CD1c-positive myeloid dendritic cell (primary cell): ENCODE data around the gene AKAP9.
"Not testable (repeated sequence)": the region's sequence is repeated elsewhere in the genome, so short reads cannot be mapped to it uniquely, and the experiment has no call there.

Experiments used
- DNase-seq: peaks from one replicate; pipeline ENCODE4 v3.0.0-alpha.2; 2016; ENCODE audit errors: extremely low spot score

The AKAP9 gene

GRCh38 chr7:91945476-91945875, 4.8 kb downstream of the AKAP9 start:
- DNase-seq: peak; percentile 41

DNA sequence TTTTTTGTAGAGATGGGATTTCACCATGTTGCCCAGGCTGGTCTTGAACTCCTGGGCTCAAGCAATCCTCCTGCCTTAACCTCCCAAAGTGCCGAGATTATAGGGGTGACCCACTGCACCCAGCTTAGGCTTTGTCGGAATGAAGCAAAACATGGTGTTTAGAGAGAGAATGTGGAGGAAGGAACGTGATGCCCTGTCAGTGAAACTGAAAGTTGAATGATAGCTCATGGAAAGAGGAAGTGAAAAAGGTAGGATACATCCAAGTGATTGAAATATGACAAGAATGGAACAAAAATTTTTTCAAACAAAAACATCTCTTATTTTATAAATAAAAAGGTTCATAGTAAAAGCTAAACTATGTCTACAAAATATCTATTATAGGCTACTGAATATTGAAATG, 5.9 kb downstream of the AKAP9 start:
- DNase-seq: peak; percentile 58

DNA sequence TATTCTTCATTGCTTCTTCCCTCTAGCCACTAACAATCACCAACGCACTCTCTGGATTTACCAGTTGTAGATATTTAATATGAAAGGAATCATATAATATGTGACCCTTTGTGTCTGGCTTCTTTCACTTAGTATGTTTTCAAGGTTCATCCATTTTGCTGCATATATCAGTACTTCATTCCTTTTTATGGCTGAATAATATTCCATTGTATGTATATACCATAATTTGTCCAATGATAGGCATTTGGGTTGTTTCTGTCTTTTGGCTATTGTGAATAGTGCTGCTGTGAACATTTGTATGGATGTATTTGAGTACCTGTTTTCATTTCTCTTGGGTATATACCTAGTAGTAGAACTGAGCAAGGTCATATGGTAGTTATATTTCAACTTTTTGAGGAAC, 7.3 kb downstream of the AKAP9 start:
- DNase-seq: no peak

- no peak for DNase-seq
These were observed 8.8 kb downstream of the AKAP9 start for GRCh38 chr7:91949221-91950009.

- peak; percentile 9 for DNase-seq
These were observed 13.0 kb downstream of the AKAP9 start for GRCh38 chr7:91953618-91954017.

GRCh38 chr7:91956464-91956863, 15.8 kb downstream of the AKAP9 start:
- not testable (repeated sequence) for DNase-seq

GRCh38 chr7:91957232-91957631, 16.6 kb downstream of the AKAP9 start:
- DNase-seq: no peak

GRCh38 chr7:91957823-91958222, 17.2 kb downstream of the AKAP9 start:
- DNase-seq: no peak

GRCh38 chr7:91959023-91959422, 18.4 kb downstream of the AKAP9 start:
- DNase-seq: no peak

DNA sequence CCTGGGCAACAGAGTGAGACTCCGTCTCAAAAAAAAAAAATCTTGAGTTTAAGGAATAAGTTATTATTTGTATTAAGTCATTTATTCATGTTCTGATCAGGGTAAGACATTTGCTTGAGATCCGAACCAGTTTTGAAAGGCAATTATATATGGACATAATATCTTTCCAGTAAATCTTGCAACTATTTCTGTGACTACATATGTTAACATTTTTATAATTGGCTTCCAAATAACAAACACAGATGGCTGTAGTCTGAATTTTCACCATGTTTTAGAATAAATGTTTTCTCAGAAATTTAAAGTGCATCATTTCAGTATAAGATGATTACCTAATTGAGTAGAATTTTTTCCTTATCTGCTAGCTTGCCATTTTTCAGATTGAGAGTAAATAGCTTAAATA, 21.2 kb downstream of the AKAP9 start:
- DNase-seq: no peak

DNA sequence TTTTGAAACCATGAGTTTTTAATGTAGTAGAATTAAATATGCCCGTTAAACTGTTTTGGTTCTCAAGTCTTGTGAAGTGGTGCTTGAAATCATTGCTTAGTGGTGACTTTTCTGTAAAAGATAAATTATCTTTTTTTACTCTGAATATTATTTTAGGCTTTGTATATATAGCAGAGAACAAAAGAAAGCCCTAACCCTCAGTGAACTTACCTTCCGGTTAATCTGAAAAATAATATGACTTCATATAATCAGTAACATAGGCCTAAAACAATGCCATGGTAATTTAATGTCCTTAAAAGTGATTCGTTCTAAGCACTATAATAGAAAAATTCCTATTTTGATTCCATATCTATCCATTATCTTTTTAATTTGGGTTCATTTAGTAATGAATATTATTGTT, 21.8 kb downstream of the AKAP9 start:
- no peak for DNase-seq

DNA sequence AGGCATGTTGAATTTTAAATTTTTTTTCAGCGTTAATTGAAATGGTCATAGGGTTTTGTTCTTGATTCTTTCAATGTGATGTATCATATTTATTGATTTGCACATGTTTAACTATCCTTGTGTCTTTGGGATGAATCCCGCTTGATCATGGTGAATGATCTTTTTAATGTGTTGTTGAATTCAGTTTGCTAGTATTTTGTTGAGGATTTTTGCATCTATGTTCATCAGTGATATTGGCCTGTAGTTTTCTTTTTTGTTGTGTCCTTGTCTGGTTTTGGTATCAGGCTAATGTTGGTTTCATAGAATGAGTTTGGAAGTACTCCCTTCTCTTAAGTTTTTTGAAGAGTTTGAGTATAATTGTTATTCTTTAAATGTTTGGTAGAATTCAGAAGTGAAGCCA, 26.9 kb downstream of the AKAP9 start:
- DNase-seq: not testable (repeated sequence)

DNA sequence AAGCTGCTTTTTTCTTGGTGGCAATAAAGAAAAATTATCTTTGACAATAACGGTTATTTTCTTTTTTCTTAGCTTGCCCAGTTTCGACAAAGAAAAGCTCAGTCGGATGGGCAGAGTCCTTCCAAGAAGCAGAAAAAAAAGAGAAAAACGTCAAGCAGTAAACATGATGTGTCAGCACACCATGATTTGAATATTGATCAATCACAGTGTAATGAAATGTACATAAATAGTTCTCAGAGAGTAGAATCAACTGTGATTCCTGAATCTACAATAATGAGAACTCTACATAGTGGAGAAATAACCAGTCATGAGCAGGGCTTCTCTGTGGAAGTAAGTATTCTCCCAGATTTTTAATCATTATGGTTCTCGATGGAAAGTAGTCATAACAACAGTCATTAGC, 33.0 kb downstream of the AKAP9 start:
- DNase-seq: no peak

- no peak for DNase-seq
These were observed 33.4 kb downstream of the AKAP9 start for GRCh38 chr7:91974066-91974465.

DNA sequence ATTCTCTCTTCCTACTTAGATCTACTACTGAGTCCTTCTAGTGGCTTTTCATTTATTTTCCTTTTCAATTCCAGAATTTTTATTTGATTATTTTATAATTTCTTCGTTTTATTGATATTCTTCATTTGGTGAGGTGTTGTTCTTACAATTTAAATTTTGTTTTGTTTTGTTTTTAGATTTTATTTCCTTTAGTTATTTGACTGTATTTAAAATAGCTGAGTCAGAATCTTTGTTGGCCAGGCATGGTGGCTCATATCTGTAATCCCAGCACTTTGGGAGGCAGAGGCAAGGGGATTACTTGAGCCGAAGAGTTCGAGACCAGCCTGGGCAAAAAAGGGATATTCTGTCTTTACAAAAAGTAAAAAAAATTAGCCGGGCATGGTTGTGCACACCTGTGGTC, 36.1 kb downstream of the AKAP9 start:
- no peak for DNase-seq

GRCh38 chr7:91979590-91979989, 38.9 kb downstream of the AKAP9 start:
- no peak for DNase-seq

- not testable (repeated sequence) for DNase-seq
These were observed 41.7 kb downstream of the AKAP9 start for GRCh38 chr7:91982352-91982751.

- DNase-seq: no peak
These were observed 47.6 kb downstream of the AKAP9 start for GRCh38 chr7:91988213-91988612.

GRCh38 chr7:91993976-91994375, 53.3 kb downstream of the AKAP9 start:
- DNase-seq: no peak

DNA sequence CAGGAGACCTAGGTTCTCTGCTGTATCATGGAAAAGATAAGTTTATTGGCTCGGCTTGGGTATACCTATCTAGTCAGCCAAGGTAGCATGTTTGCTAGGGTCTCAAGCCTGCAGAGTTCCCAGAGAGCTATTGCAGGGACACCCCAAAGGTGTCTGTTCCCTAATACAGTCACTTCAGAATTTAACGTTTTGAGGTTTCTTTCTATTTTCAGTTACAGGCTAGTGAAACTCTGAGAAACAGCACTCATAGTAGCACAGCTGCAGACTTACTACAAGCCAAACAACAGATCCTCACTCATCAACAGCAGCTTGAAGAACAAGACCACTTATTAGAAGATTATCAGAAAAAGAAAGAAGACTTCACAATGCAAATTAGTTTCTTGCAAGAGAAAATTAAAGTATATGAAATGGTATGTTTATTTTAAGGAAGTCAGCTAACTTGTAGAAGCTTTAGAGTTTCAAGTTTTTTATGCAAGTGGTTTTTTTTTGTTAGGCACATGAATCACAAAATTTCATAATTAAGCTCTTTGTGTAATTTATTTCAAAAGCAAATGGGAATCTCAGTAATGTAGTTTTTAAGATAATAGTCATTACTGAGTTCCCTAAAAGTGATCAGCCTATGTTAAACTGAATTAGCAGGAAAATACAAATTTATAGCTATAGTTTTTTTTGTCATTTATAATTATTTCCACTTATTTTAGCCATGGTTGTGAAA, 54.9 kb downstream of the AKAP9 start:
- DNase-seq: no peak

DNA sequence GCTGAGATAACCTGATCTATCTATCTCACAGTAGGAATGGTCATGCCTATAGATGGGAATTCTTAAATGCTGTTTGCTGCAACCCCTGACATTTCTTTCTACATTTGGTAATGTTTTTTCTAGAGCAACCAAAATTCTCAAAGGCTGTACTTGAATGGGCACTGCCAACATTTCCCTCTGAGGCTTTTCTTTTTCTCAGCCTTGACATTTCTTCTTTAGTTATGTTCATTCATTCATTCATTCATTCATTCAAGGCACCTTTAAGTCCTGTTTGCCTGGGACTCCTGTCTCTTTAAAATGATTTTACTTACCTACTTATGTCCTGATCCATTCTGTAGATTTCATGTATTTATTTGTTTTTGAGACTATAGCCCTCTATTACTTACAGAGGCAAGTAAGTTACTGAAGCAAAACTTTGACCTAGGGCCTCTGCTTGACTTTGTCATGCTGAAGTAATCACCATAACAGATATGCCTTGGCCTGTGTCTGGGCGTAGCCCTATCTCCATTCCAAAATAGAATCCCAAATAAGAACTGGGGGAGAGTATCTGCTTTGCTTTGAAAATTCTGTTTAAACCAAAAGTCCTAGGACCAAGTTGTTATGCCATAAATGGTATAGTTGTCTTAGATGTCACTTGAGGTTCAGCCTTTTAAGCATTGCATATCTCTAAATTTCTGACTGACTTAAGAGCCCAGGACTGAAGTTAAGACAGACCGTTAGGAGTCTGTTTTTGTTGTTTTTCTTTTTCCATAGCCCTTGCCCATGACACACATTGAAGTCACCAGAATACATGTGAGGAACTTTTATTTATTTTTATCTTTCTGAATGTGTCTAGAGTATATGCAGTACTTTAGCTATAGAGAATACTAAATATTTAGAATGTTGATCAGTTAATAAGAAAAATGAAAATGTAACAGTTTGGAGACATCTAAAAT, 59.2 kb downstream of the AKAP9 start:
- DNase-seq: no peak

DNA sequence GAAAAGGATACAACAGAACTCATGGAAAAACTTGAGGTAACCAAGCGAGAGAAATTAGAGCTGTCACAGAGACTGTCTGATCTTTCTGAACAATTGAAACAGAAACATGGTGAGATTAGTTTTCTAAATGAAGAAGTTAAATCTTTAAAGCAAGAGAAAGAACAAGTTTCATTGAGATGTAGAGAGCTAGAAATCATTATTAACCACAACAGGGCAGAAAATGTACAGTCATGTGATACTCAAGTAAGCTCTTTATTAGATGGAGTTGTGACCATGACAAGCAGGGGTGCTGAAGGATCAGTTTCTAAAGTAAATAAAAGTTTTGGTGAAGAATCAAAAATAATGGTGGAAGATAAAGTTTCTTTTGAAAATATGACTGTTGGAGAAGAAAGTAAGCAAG, 62.1 kb downstream of the AKAP9 start:
- no peak for DNase-seq
